CD4-positive, CD25-positive, alpha-beta regulatory T cell (primary cell): ENCODE data around the gene MAOA. TPM values are rescaled to one million over a fixed set of nuclear protein-coding genes. Genes with fewer than 3 reads are reported as not detected.
A peak's percentile ranks its signal among the peaks of the same experiment; 100 is the strongest.

Source experiments
- ATAC-seq, 2 donors: fragments of 150-1000 bp; cut with Tn5 transposase; one replicate each; pipeline ENCODE4 v1.10.0; 2021; ENCODE audit warnings: low read depth in 2 of 2, moderate number of reproducible peaks in 2 of 2, moderate library complexity in 1 of 2
- DNase-seq, 3 donors: peaks; one replicate each; pipeline versions ENCODE4 v3.0.0 to v3.0.0-alpha.2; 2012 to 2022; ENCODE audit warnings: mixed read lengths in 1 of 3
- H3K27ac ChIP-seq: one replicate; pipeline ENCODE4 v1.7.0; 2013; ENCODE audit warnings: mild to moderate bottlenecking, low read length; ENCODE audit not compliant: insufficient read depth, poor library complexity, severe bottlenecking
- H3K27me3 ChIP-seq: one replicate; pipeline ENCODE4 v1.7.0; 2013; ENCODE audit warnings: low read length; ENCODE audit not compliant: control insufficient read depth, insufficient read depth
- H3K36me3 ChIP-seq: one replicate; pipeline ENCODE4 v1.7.0; 2013; ENCODE audit warnings: mild to moderate bottlenecking, low read length, moderate library complexity; ENCODE audit not compliant: control insufficient read depth, insufficient read depth
- H3K4me1 ChIP-seq: 2 replicates; pipeline ENCODE4 v1.7.0; 2013; ENCODE audit warnings: mild to moderate bottlenecking, low read length; ENCODE audit not compliant: insufficient read depth, control insufficient read depth, poor library complexity, severe bottlenecking
- H3K4me3 ChIP-seq: one replicate; pipeline ENCODE4 v1.7.0; 2013; ENCODE audit warnings: low read depth, mild to moderate bottlenecking, low read length, moderate library complexity
- H3K9me3 ChIP-seq, 2 experiments: 1 replicate in 1 of 2; 2 replicates in 1 of 2; pipeline ENCODE4 v1.7.0; 2013; ENCODE audit warnings: low read length in 2 of 2, mild to moderate bottlenecking in 1 of 2, moderate library complexity in 1 of 2; ENCODE audit not compliant: control insufficient read depth in 2 of 2
- H3K27ac Mint-ChIP-seq, 3 donors: one replicate each; pipeline ENCODE4 v1.8.0; 2020 to 2022; ENCODE audit warnings: mild to moderate bottlenecking in 3 of 3, mixed read lengths in 3 of 3, moderate library complexity in 2 of 3
- H3K27me3 Mint-ChIP-seq: one replicate; pipeline ENCODE4 v1.8.0; 2022; ENCODE audit warnings: mild to moderate bottlenecking, mixed read lengths
- H3K36me3 Mint-ChIP-seq: one replicate; pipeline ENCODE4 v1.8.0; 2020; ENCODE audit warnings: mixed read lengths
- H3K4me1 Mint-ChIP-seq, 4 donors: one replicate each; pipeline ENCODE4 v1.8.0; 2020 to 2022; ENCODE audit warnings: mixed read lengths in 4 of 4, mild to moderate bottlenecking in 1 of 4
- H3K4me3 Mint-ChIP-seq, 4 donors: one replicate each; pipeline ENCODE4 v1.8.0; 2020 to 2022; ENCODE audit warnings: mild to moderate bottlenecking in 4 of 4, mixed read lengths in 4 of 4, moderate library complexity in 3 of 4
- H3K9me3 Mint-ChIP-seq, 7 donors: one replicate each; pipeline ENCODE4 v1.8.0; 2020 to 2022; ENCODE audit warnings: mixed read lengths in 7 of 7, mild to moderate bottlenecking in 3 of 7, moderate library complexity in 2 of 7
- polyA plus RNA-seq, 4 donors: library from polyadenylated mRNA; unstranded; fragments of 300-500 nt; fragmentation: Illumina TruSeq; gene quantifications; one replicate each; pipeline ENCODE4 v1.2.3, GENCODE V29; 2021
- total RNA-seq: library from RNA; stranded (reverse); gene quantifications from one replicate; pipeline ENCODE4 v1.2.3, GENCODE V29; 2022

Gene MAOA
- total and polyA plus RNA-seq, 5 donors from 2014 or later, result 0.03 to 4.8 TPM; not detected in 3

- H3K27me3 Mint-ChIP-seq, result no peaks in the 10 kb centered on the region
- no peaks in the 10 kb centered on the region for H3K4me1 ChIP-seq
- H3K4me1 Mint-ChIP-seq, result no peaks in the 10 kb centered on the region
- H3K27ac Mint-ChIP-seq, result no peak overlapping the region
- DNase-seq, result no peak
- H3K4me3 ChIP-seq, result no peak overlapping the region
- H3K4me3 Mint-ChIP-seq, result no peak overlapping the region
- H3K27ac ChIP-seq, result no peak overlapping the region
- H3K9me3 Mint-ChIP-seq, result no peaks in the 10 kb centered on the region
- H3K36me3 ChIP-seq, result no peaks in the 10 kb centered on the region
- H3K27me3 ChIP-seq, result peaks cover 2% of the 10 kb centered on the region
- no peaks in the 10 kb centered on the region for H3K9me3 ChIP-seq
- no peaks in the 10 kb centered on the region for H3K36me3 Mint-ChIP-seq
- no peak for ATAC-seq
Observed at GRCh38 chrX:43733699-43734098, 77.6 kb downstream of the MAOA start.

- H3K27me3 Mint-ChIP-seq, result no peaks in the 10 kb centered on the region
- H3K36me3 Mint-ChIP-seq, result no peaks in the 10 kb centered on the region
- no peaks in the 10 kb centered on the region for H3K4me1 Mint-ChIP-seq
Observed at GRCh38 chrX:43734444-43734843, 78.3 kb downstream of the MAOA start.

GRCh38 chrX:43735534-43735933 lies 79.4 kb downstream of the MAOA start:
- Mint-ChIP-seq H3K4me1 (no peaks in the 10 kb centered on the region), H3K4me3 (no peak overlapping the region), H3K27me3 (peaks cover 3% of the 10 kb centered on the region), H3K27ac (no peak overlapping the region), H3K9me3 (no peaks in the 10 kb centered on the region), H3K36me3 (no peaks in the 10 kb centered on the region)
- H3K36me3 ChIP-seq, result no peaks in the 10 kb centered on the region
- peaks cover 2% of the 10 kb centered on the region for H3K27me3 ChIP-seq
- no peak for ATAC-seq
- H3K4me3 ChIP-seq, result no peak overlapping the region
- no peak for DNase-seq
- H3K9me3 ChIP-seq, result no peaks in the 10 kb centered on the region
- H3K27ac ChIP-seq, result no peak overlapping the region
- H3K4me1 ChIP-seq, result no peaks in the 10 kb centered on the region

More at GRCh38 chrX:43734444-43734843, 78.3 kb downstream of the MAOA start:
- Histone ChIP-seq H3K27ac (no peak overlapping the region), H3K36me3 (no peaks in the 10 kb centered on the region), H3K4me1 (no peaks in the 10 kb centered on the region), H3K27me3 (peaks cover 2% of the 10 kb centered on the region), H3K9me3 (no peaks in the 10 kb centered on the region), H3K4me3 (no peak overlapping the region)
- no peak overlapping the region for H3K27ac Mint-ChIP-seq
- no peak for DNase-seq
- no peak overlapping the region for H3K4me3 Mint-ChIP-seq
- ATAC-seq, result no peak
- no peaks in the 10 kb centered on the region for H3K9me3 Mint-ChIP-seq

DNA sequence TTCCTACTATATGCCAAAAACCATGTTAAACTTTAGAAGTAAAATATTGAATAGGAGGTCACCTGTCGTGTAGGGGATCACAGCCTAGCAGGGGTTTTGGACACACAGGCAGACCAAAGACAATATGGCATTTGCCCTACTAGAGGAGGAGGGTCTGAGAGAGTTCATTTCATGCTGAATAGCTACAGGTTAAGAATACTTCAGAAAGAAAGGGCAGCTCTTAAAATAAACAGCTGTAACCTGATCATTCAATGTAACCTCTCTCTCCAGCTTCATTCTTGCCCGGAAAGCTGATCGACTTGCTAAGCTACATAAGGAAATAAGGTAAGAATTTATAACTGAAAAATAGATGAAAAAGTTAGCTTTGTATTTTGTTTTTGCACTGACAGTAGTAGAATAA lies 79.9 kb downstream of the MAOA start:
- Histone ChIP-seq H3K4me1 (no peaks in the 10 kb centered on the region), H3K27ac (no peak overlapping the region), H3K4me3 (no peak overlapping the region), H3K27me3 (peaks cover 2% of the 10 kb centered on the region), H3K36me3 (no peaks in the 10 kb centered on the region), H3K9me3 (no peaks in the 10 kb centered on the region)
- ATAC-seq (no peak), DNase-seq (no peak)
- Mint-ChIP-seq H3K4me1 (no peaks in the 10 kb centered on the region), H3K27ac (no peak overlapping the region), H3K9me3 (no peaks in the 10 kb centered on the region), H3K36me3 (no peaks in the 10 kb centered on the region), H3K27me3 (peaks cover 7% of the 10 kb centered on the region), H3K4me3 (no peak overlapping the region)

DNA sequence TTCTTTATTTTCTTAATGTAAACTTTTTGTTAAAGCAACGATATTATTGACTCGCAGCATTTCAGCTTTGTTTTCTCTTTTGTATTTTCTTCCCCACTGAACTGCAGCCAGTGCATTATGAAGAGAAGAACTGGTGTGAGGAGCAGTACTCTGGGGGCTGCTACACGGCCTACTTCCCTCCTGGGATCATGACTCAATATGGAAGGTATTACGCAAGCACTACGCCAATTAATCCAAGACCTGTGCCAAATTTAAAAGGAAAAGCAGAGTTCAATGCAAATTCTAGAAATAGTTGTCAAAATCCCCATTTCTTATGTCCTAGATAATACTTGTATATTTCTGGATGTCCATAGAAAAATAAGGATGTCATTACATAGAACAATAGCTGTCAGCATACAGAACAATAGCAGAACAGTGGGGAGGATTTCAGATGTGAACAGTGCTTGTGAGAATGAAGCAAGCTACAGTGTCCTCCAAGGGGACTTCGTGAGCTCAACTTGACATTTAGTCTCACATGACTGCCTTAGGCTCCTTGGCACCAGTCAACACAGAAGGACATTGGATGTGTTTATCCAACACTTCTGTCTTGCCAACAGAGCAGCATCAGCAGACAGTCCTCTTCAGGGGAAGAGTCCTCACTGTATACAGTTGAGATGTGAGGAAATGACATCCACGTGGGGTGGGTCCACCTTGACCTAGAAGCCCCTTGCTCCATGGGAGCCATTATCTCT lies 85.9 kb downstream of the MAOA start:
- DNase-seq, result no peak
- Histone ChIP-seq H3K9me3 (no peaks in the 10 kb centered on the region), H3K36me3 (no peaks in the 10 kb centered on the region), H3K27ac (no peak overlapping the region), H3K4me1 (no peaks in the 10 kb centered on the region), H3K27me3 (no peaks in the 10 kb centered on the region), H3K4me3 (no peak overlapping the region)
- H3K27ac Mint-ChIP-seq, result no peak overlapping the region
- no peaks in the 10 kb centered on the region for H3K9me3 Mint-ChIP-seq
- no peaks in the 10 kb centered on the region for H3K36me3 Mint-ChIP-seq
- no peak for ATAC-seq
- H3K27me3 Mint-ChIP-seq, result peaks cover 7% of the 10 kb centered on the region
- no peaks in the 10 kb centered on the region for H3K4me1 Mint-ChIP-seq
- no peak overlapping the region for H3K4me3 Mint-ChIP-seq

GRCh38 chrX:43743100-43743822 lies 87.2 kb downstream of the MAOA start:
- H3K4me1 Mint-ChIP-seq, result no peaks in the 10 kb centered on the region
- ATAC-seq, result no peak
- DNase-seq, result no peak
- Histone ChIP-seq H3K27ac (no peak overlapping the region), H3K4me3 (no peak overlapping the region), H3K27me3 (no peaks in the 10 kb centered on the region), H3K9me3 (no peaks in the 10 kb centered on the region), H3K36me3 (no peaks in the 10 kb centered on the region), H3K4me1 (no peaks in the 10 kb centered on the region)
- peak overlapping the region in 1 of 3 donors; percentile 27 for H3K27ac Mint-ChIP-seq
- no peaks in the 10 kb centered on the region for H3K9me3 Mint-ChIP-seq
- H3K4me3 Mint-ChIP-seq, result no peak overlapping the region
- peaks cover 7% of the 10 kb centered on the region for H3K27me3 Mint-ChIP-seq
- H3K36me3 Mint-ChIP-seq, result no peaks in the 10 kb centered on the region

DNA sequence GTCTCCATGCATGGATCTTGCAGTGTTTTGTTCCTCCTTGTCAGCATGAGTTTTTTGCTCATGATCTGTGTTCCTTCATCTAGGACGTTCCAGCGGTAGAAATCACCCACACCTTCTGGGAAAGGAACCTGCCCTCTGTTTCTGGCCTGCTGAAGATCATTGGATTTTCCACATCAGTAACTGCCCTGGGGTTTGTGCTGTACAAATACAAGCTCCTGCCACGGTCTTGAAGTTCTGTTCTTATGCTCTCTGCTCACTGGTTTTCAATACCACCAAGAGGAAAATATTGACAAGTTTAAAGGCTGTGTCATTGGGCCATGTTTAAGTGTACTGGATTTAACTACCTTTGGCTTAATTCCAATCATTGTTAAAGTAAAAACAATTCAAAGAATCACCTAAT lies 88.2 kb downstream of the MAOA start:
- Histone ChIP-seq H3K27ac (no peak overlapping the region), H3K36me3 (no peaks in the 10 kb centered on the region), H3K9me3 (no peaks in the 10 kb centered on the region), H3K4me1 (no peaks in the 10 kb centered on the region), H3K4me3 (no peak overlapping the region), H3K27me3 (no peaks in the 10 kb centered on the region)
- H3K9me3 Mint-ChIP-seq, result no peaks in the 10 kb centered on the region
- ATAC-seq (no peak), DNase-seq (no peak)
- H3K27ac Mint-ChIP-seq, result no peak overlapping the region
- no peaks in the 10 kb centered on the region for H3K4me1 Mint-ChIP-seq
- no peak overlapping the region for H3K4me3 Mint-ChIP-seq
- H3K36me3 Mint-ChIP-seq, result no peaks in the 10 kb centered on the region
- H3K27me3 Mint-ChIP-seq, result peaks cover 7% of the 10 kb centered on the region
